GM23338 (cell line): Measurements from ENCODE around the gene LNPEP. TPM values are rescaled to one million over a fixed set of nuclear protein-coding genes. Genes with fewer than 3 reads are reported as not detected.

ENCODE experiments used
- ATAC-seq: fragments of 200-7000 bp; cut with Tn5 transposase; 3 replicates; pipeline ENCODE4 v1.9.1; 2020
- DNase-seq: peaks from one replicate; pipeline ENCODE4 v3.0.0-alpha.2; 2015; ENCODE audit warnings: low spot score
- H2AFZ ChIP-seq: fragments of 200-600 bp; sonication (generic); 2 replicates; pipeline ENCODE4 v1.8.0; 2016; ENCODE audit warnings: antibody characterized with exemption, mild to moderate bottlenecking, moderate library complexity
- H3F3A ChIP-seq: fragments of 200-600 bp; sonication (generic); replicated peaks from 2 replicates; pipeline ENCODE4 v1.8.0; 2017; ENCODE audit warnings: antibody characterized with exemption, mixed run types, low read depth
- H3K27ac ChIP-seq: fragments of 200-600 bp; sonication (generic); 2 replicates; pipeline ENCODE4 v1.6.1; 2016; ENCODE audit warnings: low read depth
- H3K27me3 ChIP-seq: fragments of 200-600 bp; sonication (generic); 2 replicates; pipeline ENCODE4 v1.8.0; 2016; ENCODE audit warnings: mild to moderate bottlenecking, mixed run types, moderate library complexity; ENCODE audit not compliant: insufficient read depth
- H3K36me3 ChIP-seq: fragments of 200-600 bp; sonication (generic); 2 replicates; pipeline ENCODE4 v1.8.0; 2016; ENCODE audit warnings: mild to moderate bottlenecking; ENCODE audit not compliant: insufficient read depth
- H3K4me1 ChIP-seq: fragments of 200-600 bp; sonication (generic); 2 replicates; pipeline ENCODE4 v1.8.0; 2016; ENCODE audit warnings: mild to moderate bottlenecking, moderate library complexity; ENCODE audit not compliant: insufficient read depth
- H3K4me2 ChIP-seq: fragments of 200-600 bp; sonication (generic); 2 replicates; pipeline ENCODE4 v1.7.1; 2017; ENCODE audit warnings: mixed run types
- H3K4me3 ChIP-seq: fragments of 200-600 bp; sonication (generic); 2 replicates; pipeline ENCODE4 v1.6.1; 2016; ENCODE audit warnings: mixed run types
- H3K79me2 ChIP-seq: fragments of 200-600 bp; sonication (generic); replicated peaks from 2 replicates; pipeline ENCODE4 v1.8.0; 2017; ENCODE audit warnings: mild to moderate bottlenecking; ENCODE audit not compliant: insufficient read depth
- H3K9me2 ChIP-seq: fragments of 200-600 bp; sonication (generic); 2 replicates; pipeline ENCODE4 v1.8.0; 2017; ENCODE audit not compliant: insufficient read depth
- H4K20me1 ChIP-seq: fragments of 200-600 bp; sonication (generic); replicated peaks from 2 replicates; pipeline ENCODE4 v1.8.0; 2017; ENCODE audit warnings: mild to moderate bottlenecking; ENCODE audit not compliant: insufficient read depth
- H3K27ac Mint-ChIP-seq: 2 replicates; pipeline ENCODE4 v1.8.0; 2020; ENCODE audit warnings: inconsistent platforms, mild to moderate bottlenecking, moderate library complexity, mixed read lengths
- H3K27me3 Mint-ChIP-seq: 3 replicates; pipeline ENCODE4 v1.8.0; 2022; ENCODE audit warnings: low read depth, mild to moderate bottlenecking, moderate library complexity, mixed read lengths, inconsistent platforms; ENCODE audit not compliant: insufficient read depth, poor library complexity
- H3K36me3 Mint-ChIP-seq: 3 replicates; pipeline ENCODE4 v1.8.0; 2021; ENCODE audit warnings: low read depth, mild to moderate bottlenecking, inconsistent platforms, moderate library complexity, mixed read lengths
- H3K4me1 Mint-ChIP-seq: 3 replicates; pipeline ENCODE4 v1.8.0; 2020; ENCODE audit warnings: mild to moderate bottlenecking, inconsistent platforms, mixed read lengths
- H3K4me3 Mint-ChIP-seq: 3 replicates; pipeline ENCODE4 v1.8.0; 2021; ENCODE audit warnings: moderate library complexity, mild to moderate bottlenecking, inconsistent platforms, mixed read lengths
- H3K9me3 Mint-ChIP-seq: 3 replicates; pipeline ENCODE4 v1.8.0; 2020; ENCODE audit warnings: moderate library complexity, mild to moderate bottlenecking, inconsistent platforms, mixed read lengths
- ETS1 ChIP-seq: IDR thresholded peaks from 2 replicates; pipeline ENCODE4 v1.6.1; 2016; ENCODE audit warnings: antibody characterized with exemption
- EZH2phosphoT487 ChIP-seq: fragments of 200-600 bp; sonication (generic); IDR thresholded peaks from one replicate; pipeline ENCODE4 v1.8.1; 2018; ENCODE audit warnings: antibody characterized with exemption; ENCODE audit not compliant: unreplicated experiment
- JUNB ChIP-seq: IDR thresholded peaks from one replicate; pipeline ENCODE4 v1.6.1; 2016; ENCODE audit warnings: antibody characterized with exemption; ENCODE audit not compliant: unreplicated experiment
- REST ChIP-seq: IDR thresholded peaks from one replicate; pipeline ENCODE4 v1.6.1; 2018; ENCODE audit warnings: antibody characterized with exemption; ENCODE audit not compliant: unreplicated experiment
- STAT1 ChIP-seq: IDR thresholded peaks from one replicate; pipeline ENCODE4 v1.6.1; 2016; ENCODE audit warnings: antibody characterized with exemption; ENCODE audit not compliant: unreplicated experiment
- ZNF331 ChIP-seq: fragments of 250-450 bp; sonication (Bioruptor Pico); IDR thresholded peaks from 2 replicates; pipeline ENCODE4 v1.5.0; 2020; ENCODE audit warnings: low read depth, mild to moderate bottlenecking, moderate library complexity
- polyA plus RNA-seq: library from polyadenylated mRNA; unstranded; fragments of >200 nt; fragmentation: Nextera tagmentation; extraction: Ambion mirVana; gene quantifications from 2 replicates; pipeline ENCODE4 v1.2.1, GENCODE V29; 2016
- total RNA-seq: library from RNA; depleted of rRNA; stranded (reverse); fragments of >200 nt; shearing (Covaris generic); gene quantifications from 2 replicates; pipeline ENCODE4 v1.2.3, GENCODE V29; 2014
- TF ChIP-seq, protein P1 (sequence below), 2 experiments: fragments of 200-600 bp in 1 of 2; sonication (generic) in 1 of 2; conservative IDR thresholded peaks; 2 replicates each; pipeline versions ENCODE4 v1.5.1 to v1.6.1; 2016 to 2017; ENCODE audit warnings: antibody characterized with exemption in 2 of 2, low read depth in 2 of 2, mild to moderate bottlenecking in 2 of 2, moderate library complexity in 1 of 2
- TF ChIP-seq, protein P2 (sequence below): fragments of 250-450 bp; sonication (Bioruptor Pico); IDR thresholded peaks from 2 replicates; pipeline ENCODE4 v1.5.0; 2020; ENCODE audit warnings: mild to moderate bottlenecking, moderate library complexity

The LNPEP gene
- total and polyA plus RNA-seq, 2 experiments from 2014 or later: 1.2 to 8.3 TPM

- TF ChIP-seq, protein P1, sequence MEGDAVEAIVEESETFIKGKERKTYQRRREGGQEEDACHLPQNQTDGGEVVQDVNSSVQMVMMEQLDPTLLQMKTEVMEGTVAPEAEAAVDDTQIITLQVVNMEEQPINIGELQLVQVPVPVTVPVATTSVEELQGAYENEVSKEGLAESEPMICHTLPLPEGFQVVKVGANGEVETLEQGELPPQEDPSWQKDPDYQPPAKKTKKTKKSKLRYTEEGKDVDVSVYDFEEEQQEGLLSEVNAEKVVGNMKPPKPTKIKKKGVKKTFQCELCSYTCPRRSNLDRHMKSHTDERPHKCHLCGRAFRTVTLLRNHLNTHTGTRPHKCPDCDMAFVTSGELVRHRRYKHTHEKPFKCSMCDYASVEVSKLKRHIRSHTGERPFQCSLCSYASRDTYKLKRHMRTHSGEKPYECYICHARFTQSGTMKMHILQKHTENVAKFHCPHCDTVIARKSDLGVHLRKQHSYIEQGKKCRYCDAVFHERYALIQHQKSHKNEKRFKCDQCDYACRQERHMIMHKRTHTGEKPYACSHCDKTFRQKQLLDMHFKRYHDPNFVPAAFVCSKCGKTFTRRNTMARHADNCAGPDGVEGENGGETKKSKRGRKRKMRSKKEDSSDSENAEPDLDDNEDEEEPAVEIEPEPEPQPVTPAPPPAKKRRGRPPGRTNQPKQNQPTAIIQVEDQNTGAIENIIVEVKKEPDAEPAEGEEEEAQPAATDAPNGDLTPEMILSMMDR (conservative IDR thresholded peaks at IDR 0.05; ENCODE audit: low read depth in 2 of 2): no peak
- TF ChIP-seq STAT1: no peak
- no peak for TF ChIP-seq JUNB
- no peak for TF ChIP-seq REST
- no peak for TF ChIP-seq ETS1
- no peak for TF ChIP-seq ZNF331 (CRISPR knock-in tag)
Measured at GRCh38 chr5:96963267-96963666, 27.4 kb downstream of the LNPEP start (continued).

DNA sequence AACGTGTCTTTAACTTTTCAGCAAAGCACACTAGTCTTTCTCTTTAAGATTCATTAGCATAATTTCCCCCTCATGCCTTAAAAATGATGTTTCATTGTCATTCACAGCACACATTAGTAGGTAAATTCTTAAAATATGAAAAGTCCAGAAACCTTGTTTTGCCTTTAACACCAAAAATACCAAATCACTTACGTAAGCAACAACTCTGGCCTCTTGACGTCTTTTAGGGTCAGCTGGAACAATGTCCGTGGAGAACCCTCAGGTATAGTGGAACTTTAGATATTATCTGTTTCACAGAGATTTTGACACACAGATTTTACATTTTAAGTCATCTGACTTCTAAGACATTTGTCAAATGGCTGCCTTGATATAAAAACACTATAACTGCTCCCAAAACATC, 30.9 kb downstream of the LNPEP start:
- TF ChIP-seq EZH2phosphoT487 (no peak), ZNF331 (CRISPR knock-in tag) (no peak)
- TF ChIP-seq, protein P2, sequence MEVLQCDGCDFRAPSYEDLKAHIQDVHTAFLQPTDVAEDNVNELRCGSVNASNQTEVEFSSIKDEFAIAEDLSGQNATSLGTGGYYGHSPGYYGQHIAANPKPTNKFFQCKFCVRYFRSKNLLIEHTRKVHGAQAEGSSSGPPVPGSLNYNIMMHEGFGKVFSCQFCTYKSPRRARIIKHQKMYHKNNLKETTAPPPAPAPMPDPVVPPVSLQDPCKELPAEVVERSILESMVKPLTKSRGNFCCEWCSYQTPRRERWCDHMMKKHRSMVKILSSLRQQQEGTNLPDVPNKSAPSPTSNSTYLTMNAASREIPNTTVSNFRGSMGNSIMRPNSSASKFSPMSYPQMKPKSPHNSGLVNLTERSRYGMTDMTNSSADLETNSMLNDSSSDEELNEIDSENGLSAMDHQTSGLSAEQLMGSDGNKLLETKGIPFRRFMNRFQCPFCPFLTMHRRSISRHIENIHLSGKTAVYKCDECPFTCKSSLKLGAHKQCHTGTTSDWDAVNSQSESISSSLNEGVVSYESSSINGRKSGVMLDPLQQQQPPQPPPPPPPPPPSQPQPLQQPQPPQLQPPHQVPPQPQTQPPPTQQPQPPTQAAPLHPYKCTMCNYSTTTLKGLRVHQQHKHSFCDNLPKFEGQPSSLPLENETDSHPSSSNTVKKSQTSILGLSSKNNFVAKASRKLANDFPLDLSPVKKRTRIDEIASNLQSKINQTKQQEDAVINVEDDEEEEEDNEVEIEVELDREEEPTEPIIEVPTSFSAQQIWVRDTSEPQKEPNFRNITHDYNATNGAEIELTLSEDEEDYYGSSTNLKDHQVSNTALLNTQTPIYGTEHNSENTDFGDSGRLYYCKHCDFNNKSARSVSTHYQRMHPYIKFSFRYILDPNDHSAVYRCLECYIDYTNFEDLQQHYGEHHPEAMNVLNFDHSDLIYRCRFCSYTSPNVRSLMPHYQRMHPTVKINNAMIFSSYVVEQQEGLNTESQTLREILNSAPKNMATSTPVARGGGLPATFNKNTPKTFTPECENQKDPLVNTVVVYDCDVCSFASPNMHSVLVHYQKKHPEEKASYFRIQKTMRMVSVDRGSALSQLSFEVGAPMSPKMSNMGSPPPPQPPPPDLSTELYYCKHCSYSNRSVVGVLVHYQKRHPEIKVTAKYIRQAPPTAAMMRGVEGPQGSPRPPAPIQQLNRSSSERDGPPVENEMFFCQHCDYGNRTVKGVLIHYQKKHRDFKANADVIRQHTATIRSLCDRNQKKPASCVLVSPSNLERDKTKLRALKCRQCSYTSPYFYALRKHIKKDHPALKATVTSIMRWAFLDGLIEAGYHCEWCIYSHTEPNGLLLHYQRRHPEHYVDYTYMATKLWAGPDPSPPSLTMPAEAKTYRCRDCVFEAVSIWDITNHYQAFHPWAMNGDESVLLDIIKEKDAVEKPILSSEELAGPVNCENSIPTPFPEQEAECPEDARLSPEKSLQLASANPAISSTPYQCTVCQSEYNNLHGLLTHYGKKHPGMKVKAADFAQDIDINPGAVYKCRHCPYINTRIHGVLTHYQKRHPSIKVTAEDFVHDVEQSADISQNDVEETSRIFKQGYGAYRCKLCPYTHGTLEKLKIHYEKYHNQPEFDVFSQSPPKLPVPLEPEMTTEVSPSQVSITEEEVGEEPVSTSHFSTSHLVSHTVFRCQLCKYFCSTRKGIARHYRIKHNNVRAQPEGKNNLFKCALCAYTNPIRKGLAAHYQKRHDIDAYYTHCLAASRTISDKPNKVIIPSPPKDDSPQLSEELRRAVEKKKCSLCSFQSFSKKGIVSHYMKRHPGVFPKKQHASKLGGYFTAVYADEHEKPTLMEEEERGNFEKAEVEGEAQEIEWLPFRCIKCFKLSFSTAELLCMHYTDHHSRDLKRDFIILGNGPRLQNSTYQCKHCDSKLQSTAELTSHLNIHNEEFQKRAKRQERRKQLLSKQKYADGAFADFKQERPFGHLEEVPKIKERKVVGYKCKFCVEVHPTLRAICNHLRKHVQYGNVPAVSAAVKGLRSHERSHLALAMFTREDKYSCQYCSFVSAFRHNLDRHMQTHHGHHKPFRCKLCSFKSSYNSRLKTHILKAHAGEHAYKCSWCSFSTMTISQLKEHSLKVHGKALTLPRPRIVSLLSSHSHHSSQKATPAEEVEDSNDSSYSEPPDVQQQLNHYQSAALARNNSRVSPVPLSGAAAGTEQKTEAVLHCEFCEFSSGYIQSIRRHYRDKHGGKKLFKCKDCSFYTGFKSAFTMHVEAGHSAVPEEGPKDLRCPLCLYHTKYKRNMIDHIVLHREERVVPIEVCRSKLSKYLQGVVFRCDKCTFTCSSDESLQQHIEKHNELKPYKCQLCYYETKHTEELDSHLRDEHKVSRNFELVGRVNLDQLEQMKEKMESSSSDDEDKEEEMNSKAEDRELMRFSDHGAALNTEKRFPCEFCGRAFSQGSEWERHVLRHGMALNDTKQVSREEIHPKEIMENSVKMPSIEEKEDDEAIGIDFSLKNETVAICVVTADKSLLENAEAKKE (CRISPR knock-in tag): no peak
- DNase-seq (no peak), ATAC-seq (no peak)
- Histone ChIP-seq H3F3A (no peaks in the 10 kb centered on the region), H3K9me2 (no peaks in the 10 kb centered on the region), H2AFZ (no peak overlapping the region), H3K27ac (no peak overlapping the region), H3K27me3 (no peaks in the 10 kb centered on the region), H3K4me2 (no peak overlapping the region), H4K20me1 (no peaks in the 10 kb centered on the region), H3K4me3 (no peak overlapping the region), H3K36me3 (no peaks in the 10 kb centered on the region), H3K79me2 (no peaks in the 10 kb centered on the region), H3K4me1 (no peaks in the 10 kb centered on the region; the same call in none of the 2 replicates)
- H3K4me3 Mint-ChIP-seq: no peak overlapping the region
- peaks cover 14% of the 10 kb centered on the region for H3K4me1 Mint-ChIP-seq
- no peak overlapping the region for H3K27ac Mint-ChIP-seq
- no peaks in the 10 kb centered on the region for H3K9me3 Mint-ChIP-seq
- no peaks in the 10 kb centered on the region for H3K36me3 Mint-ChIP-seq
- peaks cover 4% of the 10 kb centered on the region for H3K27me3 Mint-ChIP-seq
